Neuronal stem cell (in vitro differentiated cells): ENCODE results near the gene MECP2.

Experiments used
- DNase-seq: peaks from one replicate; pipeline ENCODE4 v3.0.0-alpha.2; 2013; ENCODE audit warnings: low spot score
- H2AFZ ChIP-seq: one replicate; pipeline ENCODE4 v1.6.1; 2013; ENCODE audit warnings: mild to moderate bottlenecking, low read length, inconsistent platforms
- H2AK5ac ChIP-seq: 2 replicates; pipeline ENCODE4 v1.6.1; 2013; ENCODE audit warnings: low read depth, mild to moderate bottlenecking, inconsistent platforms, low read length, moderate library complexity, mixed read lengths
- H2BK120ac ChIP-seq: 2 replicates; pipeline ENCODE4 v1.6.1; 2013; ENCODE audit warnings: low read depth, mild to moderate bottlenecking, inconsistent platforms, low read length, moderate library complexity, mixed read lengths
- H2BK12ac ChIP-seq: one replicate; pipeline ENCODE4 v1.6.1; 2013; ENCODE audit warnings: low read length, inconsistent platforms
- H2BK15ac ChIP-seq: 2 replicates; pipeline ENCODE4 v1.6.1; 2013; ENCODE audit warnings: mild to moderate bottlenecking, low read length, inconsistent platforms, mixed read lengths
- H2BK5ac ChIP-seq: one replicate; pipeline ENCODE4 v1.6.1; 2013; ENCODE audit warnings: inconsistent platforms, mild to moderate bottlenecking, low read length, moderate library complexity
- H3K14ac ChIP-seq: one replicate; pipeline ENCODE4 v1.6.1; 2013; ENCODE audit warnings: low read length, inconsistent platforms
- H3K18ac ChIP-seq: 2 replicates; pipeline ENCODE4 v1.6.1; 2013; ENCODE audit warnings: low read length, inconsistent platforms
- H3K23ac ChIP-seq: 2 replicates; pipeline ENCODE4 v1.6.1; 2013; ENCODE audit warnings: low read depth, mild to moderate bottlenecking, mixed read lengths, low read length, inconsistent platforms; ENCODE audit not compliant: poor library complexity
- H3K27ac ChIP-seq: replicated peaks from 3 replicates; pipeline ENCODE4 v1.5.1; 2013; ENCODE audit warnings: low read length, inconsistent platforms
- H3K27me3 ChIP-seq, 3 experiments: 2 replicates each; pipeline ENCODE4 v1.6.1; 2013; ENCODE audit warnings: low read length in 3 of 3, mild to moderate bottlenecking in 2 of 3, inconsistent platforms in 1 of 3, low read depth in 1 of 3, mixed read lengths in 1 of 3, moderate library complexity in 1 of 3; ENCODE audit not compliant: control insufficient read depth in 3 of 3, insufficient read depth in 3 of 3
- H3K36me3 ChIP-seq, 2 donors: replicated peaks in 1 of 2; 2 replicates each; pipeline ENCODE4 v1.6.1; 2013; ENCODE audit warnings: low read length in 2 of 2; ENCODE audit not compliant: control insufficient read depth in 2 of 2, insufficient read depth in 2 of 2
- H3K4ac ChIP-seq: 2 replicates; pipeline ENCODE4 v1.6.1; 2013; ENCODE audit warnings: inconsistent platforms, mild to moderate bottlenecking, low read length, moderate library complexity
- H3K4me1 ChIP-seq, 2 donors: 1 replicate in 1 of 2; 2 replicates in 1 of 2; pipeline ENCODE4 v1.6.1; 2013; ENCODE audit warnings: low read length in 2 of 2, low read depth in 1 of 2; ENCODE audit not compliant: control insufficient read depth in 2 of 2, insufficient read depth in 1 of 2
- H3K4me2 ChIP-seq: one replicate; pipeline ENCODE4 v1.6.1; 2013; ENCODE audit warnings: mild to moderate bottlenecking, low read length, inconsistent platforms; ENCODE audit not compliant: insufficient read depth, poor library complexity, severe bottlenecking
- H3K4me3 ChIP-seq, 2 donors: 2 replicates each; pipeline ENCODE4 v1.5.1; 2013; ENCODE audit warnings: low read length in 2 of 2, mild to moderate bottlenecking in 2 of 2, inconsistent platforms in 1 of 2, moderate library complexity in 1 of 2
- H3K79me1 ChIP-seq: one replicate; pipeline ENCODE4 v1.6.1; 2013; ENCODE audit warnings: low read depth, mild to moderate bottlenecking, inconsistent platforms, low read length, moderate library complexity
- H3K9ac ChIP-seq: one replicate; pipeline ENCODE4 v1.6.1; 2013; ENCODE audit warnings: mild to moderate bottlenecking, low read depth, low read length, inconsistent platforms; ENCODE audit not compliant: poor library complexity
- H3K9me3 ChIP-seq, 2 donors: replicated peaks in 1 of 2; 2 replicates each; pipeline versions ENCODE3 to v1.6.1; 2013; ENCODE audit warnings: low read length in 2 of 2, mild to moderate bottlenecking in 2 of 2, inconsistent platforms in 1 of 2, low read depth in 1 of 2, mixed read lengths in 1 of 2, moderate library complexity in 1 of 2; ENCODE audit not compliant: control insufficient read depth in 2 of 2, insufficient read depth in 1 of 2
- H4K8ac ChIP-seq: one replicate; pipeline ENCODE4 v1.6.1; 2013; ENCODE audit warnings: low read depth, mild to moderate bottlenecking, inconsistent platforms, low read length, moderate library complexity
- H4K91ac ChIP-seq: one replicate; pipeline ENCODE4 v1.6.1; 2013; ENCODE audit warnings: low read length, low read depth, mild to moderate bottlenecking, inconsistent platforms; ENCODE audit not compliant: poor library complexity
- WGBS, 2 donors: extraction: QIAGEN DNeasy Blood & Tissue Kit; methylation state at CpG; one replicate each; pipeline ENCODE4 v1.1.7; 2013; ENCODE audit warnings: missing lambda C conversion rate in 2 of 2, mixed read lengths in 1 of 2; ENCODE audit not compliant: insufficient read length in 2 of 2, insufficient replicate concordance in 1 of 2; ENCODE audit errors: extremely low coverage in 2 of 2; 5-methylcytosine and 5-hydroxymethylcytosine counted together

Gene MECP2

DNA sequence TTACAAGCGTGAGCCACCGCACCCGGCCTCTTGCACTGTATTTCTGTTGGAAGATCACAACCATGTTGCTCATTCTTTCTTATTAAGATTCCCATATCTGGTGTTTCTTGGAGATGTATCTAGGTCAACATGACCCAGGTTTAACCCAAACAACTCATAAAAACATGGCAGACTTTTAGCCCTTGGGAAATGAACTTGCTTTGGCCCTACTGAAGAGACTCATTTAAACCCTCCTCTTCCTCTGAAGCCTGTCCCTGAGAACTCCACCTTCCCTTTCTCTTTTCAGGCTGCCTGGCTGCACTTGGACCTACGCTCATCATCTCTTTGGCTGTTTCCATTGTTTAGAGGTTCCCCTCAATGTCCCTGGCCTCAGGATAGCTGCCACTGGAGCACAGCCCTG, 23.7 kb upstream of the MECP2 start:
- Histone ChIP-seq H3K36me3 (no peaks in the 10 kb centered on the region), H3K27me3 (peaks cover 0 to 11% (median 0%) of the 10 kb centered on the region in 3 experiments), H3K14ac (no peak overlapping the region), H3K27ac (no peak overlapping the region), H2BK12ac (no peak overlapping the region), H2AK5ac (no peak overlapping the region), H2BK120ac (no peak overlapping the region), H3K9me3 (peaks cover 0 to 4% of the 10 kb centered on the region in 2 donors), H2AFZ (no peak overlapping the region), H2BK15ac (no peak overlapping the region), H3K4me2 (no peak overlapping the region), H3K9ac (no peak overlapping the region), H3K18ac (no peak overlapping the region), H3K4ac (no peak overlapping the region), H2BK5ac (no peak overlapping the region), H3K23ac (no peak overlapping the region), H4K91ac (no peak overlapping the region), H4K8ac (no peak overlapping the region), H3K4me3 (no peak overlapping the region), H3K4me1 (peaks cover 2 to 6% of the 10 kb centered on the region in 2 donors), H3K79me1 (no peaks in the 10 kb centered on the region)
- no peak for DNase-seq
- no CpG with 5 or more reads among the region's 4 CpGs for WGBS, 2 donors

DNA sequence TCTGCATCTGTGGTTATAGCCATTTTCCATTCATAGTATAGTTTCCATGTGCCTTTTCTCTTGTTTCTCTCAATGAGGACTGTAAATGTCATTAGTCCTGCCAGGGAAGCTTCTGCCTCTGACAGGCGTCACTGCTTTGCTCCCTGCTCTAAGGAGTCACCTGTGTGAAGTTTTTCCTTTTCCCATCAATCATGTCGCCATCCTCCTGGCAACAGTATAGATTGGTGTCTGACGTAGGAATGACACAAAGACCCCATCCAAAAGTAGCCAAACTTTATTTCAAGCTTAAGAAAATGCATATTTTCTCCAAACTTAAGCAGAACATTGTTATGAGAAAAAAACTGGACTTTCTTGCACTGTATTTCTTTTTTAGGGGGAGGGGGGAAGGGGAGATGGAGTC, 23.1 kb upstream of the MECP2 start:
- no peaks in the 10 kb centered on the region for H3K79me1 ChIP-seq
- no peak overlapping the region for H3K4ac ChIP-seq
- no peak for DNase-seq
- H3K18ac ChIP-seq, result no peak overlapping the region
- H4K91ac ChIP-seq, result no peak overlapping the region
- H2BK15ac ChIP-seq, result no peak overlapping the region
- H3K27me3 ChIP-seq, result peaks cover 0 to 17% (median 0%) of the 10 kb centered on the region in 3 experiments
- H2BK120ac ChIP-seq, result no peak overlapping the region
- no peak overlapping the region for H3K23ac ChIP-seq
- no peak overlapping the region for H3K4me3 ChIP-seq
- H3K9me3 ChIP-seq, result peaks cover 0 to 4% of the 10 kb centered on the region in 2 donors
- H2BK5ac ChIP-seq, result no peak overlapping the region
- no peak overlapping the region for H2AFZ ChIP-seq
- no CpG with 5 or more reads among the region's 3 CpGs for WGBS, 2 donors
- H3K36me3 ChIP-seq, result no peaks in the 10 kb centered on the region
- H3K9ac ChIP-seq, result no peak overlapping the region
- no peak overlapping the region for H4K8ac ChIP-seq
- no peak overlapping the region for H3K27ac ChIP-seq
- no peak overlapping the region for H3K4me2 ChIP-seq
- no peak overlapping the region for H3K14ac ChIP-seq
- no peak overlapping the region for H2AK5ac ChIP-seq
- H2BK12ac ChIP-seq, result no peak overlapping the region
- H3K4me1 ChIP-seq, result peaks cover 2 to 6% of the 10 kb centered on the region in 2 donors

DNA sequence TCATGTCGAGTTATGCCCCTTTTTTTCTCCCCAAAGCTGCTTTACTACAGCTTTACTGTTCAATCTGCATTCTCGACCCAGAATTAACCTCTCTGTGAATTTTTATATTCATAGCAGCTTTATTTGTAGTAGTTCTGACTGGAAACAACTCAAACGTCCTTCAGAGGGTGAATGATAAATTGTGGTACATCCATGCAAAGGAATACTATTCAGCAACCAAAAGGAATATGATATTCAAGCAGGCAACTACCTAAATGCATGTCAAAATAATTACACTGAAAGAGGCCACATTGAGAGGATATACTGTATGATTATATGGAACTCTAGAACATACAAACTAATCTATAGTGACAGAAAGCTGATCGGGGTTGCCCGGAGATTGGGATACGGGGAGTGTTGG, 20.0 kb upstream of the MECP2 start:
- H2AK5ac ChIP-seq, result no peak overlapping the region
- H2BK15ac ChIP-seq, result no peak overlapping the region
- H3K27ac ChIP-seq, result no peak overlapping the region
- H4K8ac ChIP-seq, result no peak overlapping the region
- peaks cover 0 to 4% of the 10 kb centered on the region in 2 donors for H3K9me3 ChIP-seq
- WGBS, 2 donors, result no CpG with 5 or more reads among the region's 6 CpGs
- no peak overlapping the region for H3K4me3 ChIP-seq
- H3K27me3 ChIP-seq, result peaks cover 0 to 43% (median 0%) of the 10 kb centered on the region in 3 experiments
- no peak overlapping the region for H2AFZ ChIP-seq
- H3K18ac ChIP-seq, result no peak overlapping the region
- H2BK120ac ChIP-seq, result no peak overlapping the region
- H3K4me1 ChIP-seq, result peaks cover 2 to 6% of the 10 kb centered on the region in 2 donors
- H2BK12ac ChIP-seq, result no peak overlapping the region
- no peaks in the 10 kb centered on the region for H3K79me1 ChIP-seq
- no peak overlapping the region for H3K4me2 ChIP-seq
- no peak for DNase-seq
- no peak overlapping the region for H4K91ac ChIP-seq
- H2BK5ac ChIP-seq, result no peak overlapping the region
- no peak overlapping the region for H3K4ac ChIP-seq
- H3K9ac ChIP-seq, result no peak overlapping the region
- H3K14ac ChIP-seq, result no peak overlapping the region
- H3K36me3 ChIP-seq, result no peaks in the 10 kb centered on the region
- H3K23ac ChIP-seq, result no peak overlapping the region

DNA sequence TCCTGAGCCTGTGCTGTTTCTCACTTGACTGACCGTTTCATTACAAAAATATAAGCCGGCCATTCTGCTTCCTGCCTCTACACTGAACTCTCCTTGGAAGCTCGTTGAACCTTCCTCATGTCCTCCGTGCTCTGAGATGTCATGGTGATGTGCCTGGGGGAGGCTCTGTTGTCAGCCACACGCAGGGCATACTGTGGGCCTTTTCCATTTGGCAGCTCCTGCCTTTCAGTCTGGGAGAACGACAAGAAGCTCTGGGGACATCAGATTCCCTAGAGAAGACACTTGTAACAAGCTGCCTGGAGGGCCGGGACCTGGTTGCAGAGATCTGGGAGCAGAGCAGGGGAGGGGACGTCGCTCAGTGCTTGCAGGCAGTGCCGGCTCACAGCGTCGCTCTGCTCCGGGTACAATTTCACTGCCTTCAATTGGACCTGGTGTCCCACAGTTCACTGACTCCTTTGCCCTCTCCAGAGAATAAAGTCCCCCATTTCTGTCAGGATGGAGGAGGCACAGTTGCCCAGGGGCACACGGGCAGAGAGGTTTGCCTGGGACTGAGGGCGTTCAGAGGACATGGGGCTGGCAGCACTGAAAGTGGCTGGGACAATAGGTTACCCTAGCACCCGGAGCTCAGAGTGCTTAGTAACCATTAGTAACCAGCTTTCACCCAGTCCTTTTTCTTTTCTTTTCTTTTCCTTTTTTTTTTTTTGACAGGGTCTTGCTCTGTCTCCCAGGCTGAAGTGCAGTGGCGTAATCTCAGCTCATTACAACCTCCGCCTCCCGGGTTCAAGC, 19.1 kb upstream of the MECP2 start:
- Histone ChIP-seq H3K79me1 (no peaks in the 10 kb centered on the region), H3K9me3 (peaks cover 0 to 4% of the 10 kb centered on the region in 2 donors), H3K4me3 (no peak overlapping the region), H2AK5ac (no peak overlapping the region), H2AFZ (peak overlapping the region; percentile 77), H2BK120ac (no peak overlapping the region), H2BK5ac (no peak overlapping the region), H3K27me3 (peaks cover 0 to 48% (median 0%) of the 10 kb centered on the region in 3 experiments), H3K9ac (no peak overlapping the region), H2BK12ac (no peak overlapping the region), H3K14ac (no peak overlapping the region), H3K4me1 (peaks cover 2 to 6% of the 10 kb centered on the region in 2 donors), H3K23ac (no peak overlapping the region), H3K27ac (no peak overlapping the region), H2BK15ac (no peak overlapping the region), H3K4me2 (no peak overlapping the region), H3K4ac (no peak overlapping the region), H4K8ac (no peak overlapping the region), H3K18ac (peak overlapping the region; percentile 27), H4K91ac (no peak overlapping the region), H3K36me3 (no peaks in the 10 kb centered on the region)
- no peak for DNase-seq
- no CpG with 5 or more reads among the region's 19 CpGs for WGBS, 2 donors
